Stomach (tissue), 4 donors: ENCODE data around the gene MBD2.

Experiments used
- CTCF ChIP-seq, 7 experiments: fragments of 450-650 bp in 4 of 7; fragments of 200-600 bp in 3 of 7; sonication (generic) in 3 of 7; IDR thresholded peaks; one replicate each; pipeline ENCODE4 v1.5.1; 2016 to 2019; ENCODE audit warnings: antibody characterized with exemption in 7 of 7, control low read depth in 2 of 7, mild to moderate bottlenecking in 1 of 7
- EP300 ChIP-seq: sonication (generic); formaldehyde crosslinking; IDR thresholded peaks from one replicate; pipeline ENCODE4 v1.6.1; 2017; ENCODE audit warnings: antibody characterized with exemption
- POLR2A ChIP-seq, 4 donors: fragments of 450-650 bp; IDR thresholded peaks; one replicate each; pipeline ENCODE4 v1.6.1; 2016; ENCODE audit warnings: antibody characterized with exemption in 4 of 4, control low read depth in 2 of 4, mild to moderate bottlenecking in 1 of 4, moderate library complexity in 1 of 4
- POLR2AphosphoS5 ChIP-seq, 3 donors: sonication (generic); formaldehyde crosslinking; IDR thresholded peaks; one replicate each; pipeline ENCODE4 v1.6.1; 2016; ENCODE audit warnings: antibody characterized with exemption in 3 of 3

GRCh38 chr18:54192415-54192814 lies 32.1 kb downstream of the MBD2 start:
- TF ChIP-seq CTCF (IDR thresholded peaks at IDR 0.05) (no peak), POLR2A (IDR thresholded peaks at IDR 0.05) (no peak), EP300 (no peak), POLR2AphosphoS5 (IDR thresholded peaks at IDR 0.05) (no peak)
